ENCODE measurements around the gene TMPRSS7.
A peak's percentile ranks its signal among the peaks of the same experiment; 100 is the strongest.

Gene TMPRSS7

GRCh38 chr3:111998636-111999483 lies 35.7 kb upstream of the TMPRSS7 start, which contains the start of gene TAGLN3:
Gene TAGLN3, plus strand, starts transcription at chr3:111998922. Its CDS starts 501 bp downstream, at chr3:111999423.
- peak within 1 kb of the TSS; percentile 100 for H3K27ac ChIP-seq (replicated peaks; ENCODE audit: low read length)
- H3K18ac ChIP-seq (ENCODE audit: low read length), result peak within 1 kb of the TSS; percentile 99
- H2AFZ ChIP-seq (ENCODE audit: low read length), result peak within 1 kb of the TSS; percentile 41
- H3K36me3 ChIP-seq (replicated peaks in 1 of 2; ENCODE audit: control insufficient read depth in 2 of 2, insufficient read depth in 2 of 2, low read length in 2 of 2), result peaks cover 8 to 41% of the 10 kb centered on the region in 2 donors
- H3K4me1 ChIP-seq (ENCODE audit: control insufficient read depth in 2 of 2, insufficient read depth in 1 of 2, low read depth in 1 of 2, low read length in 2 of 2), result peaks cover 27 to 48% of the 10 kb centered on the region in 2 donors
- H2BK15ac ChIP-seq (ENCODE audit: low read length), result peak within 1 kb of the TSS; percentile 95
- peak within 1 kb of the TSS; percentile 47 for H2AK5ac ChIP-seq (ENCODE audit: low read depth, low read length)
- peak within 1 kb of the TSS; percentile 89 to 97 for H3K4me3 ChIP-seq (ENCODE audit: low read length in 2 of 2)
- H3K9ac ChIP-seq (ENCODE audit: low read depth, low read length, poor library complexity), result peak within 1 kb of the TSS; percentile 92
- H3K4ac ChIP-seq (ENCODE audit: low read length), result peak within 1 kb of the TSS; percentile 79
- no peak within 1 kb of the TSS for H4K8ac ChIP-seq (ENCODE audit: low read depth, low read length)
- H4K91ac ChIP-seq (ENCODE audit: low read depth, low read length, poor library complexity), result no peak within 1 kb of the TSS
- peaks cover 6% of the 10 kb centered on the region for H3K79me1 ChIP-seq (ENCODE audit: low read depth, low read length)
- no peaks in the 10 kb centered on the region for H3K9me3 ChIP-seq (replicated peaks in 1 of 2; ENCODE audit: control insufficient read depth in 2 of 2, insufficient read depth in 1 of 2, low read depth in 1 of 2, low read length in 2 of 2)
- WGBS, 2 donors (ENCODE audit: extremely low coverage in 2 of 2, insufficient read length in 2 of 2, insufficient replicate concordance in 1 of 2), result no CpG with 5 or more reads among the region's 30 CpGs
- no peak within 1 kb of the TSS for H3K14ac ChIP-seq (ENCODE audit: low read length)
- no peak within 1 kb of the TSS for H3K23ac ChIP-seq (ENCODE audit: low read depth, low read length, poor library complexity)
- peak; percentile 95 for DNase-seq (ENCODE audit: low spot score)
- no peak within 1 kb of the TSS for H2BK12ac ChIP-seq (ENCODE audit: low read length)
- peak within 1 kb of the TSS; percentile 84 for H2BK120ac ChIP-seq (ENCODE audit: low read depth, low read length)
- H3K27me3 ChIP-seq (ENCODE audit: control insufficient read depth in 3 of 3, insufficient read depth in 3 of 3, low read depth in 1 of 3, low read length in 3 of 3), result no peaks in the 10 kb centered on the region
- peak within 1 kb of the TSS; percentile 66 for H3K4me2 ChIP-seq (ENCODE audit: insufficient read depth, low read length, poor library complexity, severe bottlenecking)
- peak within 1 kb of the TSS; percentile 84 for H2BK5ac ChIP-seq (ENCODE audit: low read length)

GRCh38 chr3:111999484-112000324 lies 34.8 kb upstream of the TMPRSS7 start:
- no peak overlapping the region for H4K8ac ChIP-seq (ENCODE audit: low read depth, low read length)
- no peak overlapping the region for H3K23ac ChIP-seq (ENCODE audit: low read depth, low read length, poor library complexity)
- peak overlapping the region; percentile 89 to 97 for H3K4me3 ChIP-seq (ENCODE audit: low read length in 2 of 2)
- H2BK12ac ChIP-seq (ENCODE audit: low read length), result no peak overlapping the region
- H2BK120ac ChIP-seq (ENCODE audit: low read depth, low read length), result peak overlapping the region; percentile 84
- peak overlapping the region; percentile 95 for H2BK15ac ChIP-seq (ENCODE audit: low read length)
- peak overlapping the region; percentile 100 for H3K27ac ChIP-seq (replicated peaks; ENCODE audit: low read length)
- no peaks in the 10 kb centered on the region for H3K27me3 ChIP-seq (ENCODE audit: control insufficient read depth in 3 of 3, insufficient read depth in 3 of 3, low read depth in 1 of 3, low read length in 3 of 3)
- H2AFZ ChIP-seq (ENCODE audit: low read length), result peak overlapping the region; percentile 41
- H4K91ac ChIP-seq (ENCODE audit: low read depth, low read length, poor library complexity), result no peak overlapping the region
- peak overlapping the region; percentile 92 for H3K9ac ChIP-seq (ENCODE audit: low read depth, low read length, poor library complexity)
- DNase-seq (ENCODE audit: low spot score), result no peak
- peak overlapping the region; percentile 47 for H2AK5ac ChIP-seq (ENCODE audit: low read depth, low read length)
- no peaks in the 10 kb centered on the region for H3K9me3 ChIP-seq (replicated peaks in 1 of 2; ENCODE audit: control insufficient read depth in 2 of 2, insufficient read depth in 1 of 2, low read depth in 1 of 2, low read length in 2 of 2)
- H3K4me2 ChIP-seq (ENCODE audit: insufficient read depth, low read length, poor library complexity, severe bottlenecking), result peak overlapping the region; percentile 66
- H3K14ac ChIP-seq (ENCODE audit: low read length), result no peak overlapping the region
- peak overlapping the region; percentile 84 for H2BK5ac ChIP-seq (ENCODE audit: low read length)
- H3K79me1 ChIP-seq (ENCODE audit: low read depth, low read length), result peaks cover 6% of the 10 kb centered on the region
- peaks cover 8 to 50% of the 10 kb centered on the region in 2 donors for H3K36me3 ChIP-seq (replicated peaks in 1 of 2; ENCODE audit: control insufficient read depth in 2 of 2, insufficient read depth in 2 of 2, low read length in 2 of 2)
- no CpG with 5 or more reads among the region's 19 CpGs for WGBS, 2 donors (ENCODE audit: extremely low coverage in 2 of 2, insufficient read length in 2 of 2, insufficient replicate concordance in 1 of 2)
- peaks cover 31 to 50% of the 10 kb centered on the region in 2 donors for H3K4me1 ChIP-seq (ENCODE audit: control insufficient read depth in 2 of 2, insufficient read depth in 1 of 2, low read depth in 1 of 2, low read length in 2 of 2)
- H3K18ac ChIP-seq (ENCODE audit: low read length), result peak overlapping the region; percentile 99
- H3K4ac ChIP-seq (ENCODE audit: low read length), result peak overlapping the region; percentile 79

- WGBS, 2 donors (ENCODE audit: extremely low coverage in 2 of 2, insufficient read length in 2 of 2, insufficient replicate concordance in 1 of 2), result no CpG with 5 or more reads among the region's 5 CpGs
- Histone ChIP-seq H3K4ac (ENCODE audit: low read length) (no peak overlapping the region), H2BK12ac (ENCODE audit: low read length) (no peak overlapping the region), H3K9me3 (replicated peaks in 1 of 2; ENCODE audit: control insufficient read depth in 2 of 2, insufficient read depth in 1 of 2, low read depth in 1 of 2, low read length in 2 of 2) (no peaks in the 10 kb centered on the region), H4K91ac (ENCODE audit: low read depth, low read length, poor library complexity) (no peak overlapping the region), H2BK5ac (ENCODE audit: low read length) (no peak overlapping the region), H3K36me3 (replicated peaks in 1 of 2; ENCODE audit: control insufficient read depth in 2 of 2, insufficient read depth in 2 of 2, low read length in 2 of 2) (peaks cover 11 to 56% of the 10 kb centered on the region in 2 donors), H3K4me3 (ENCODE audit: low read length in 2 of 2) (peak overlapping the region; percentile 69 to 97), H2AK5ac (ENCODE audit: low read depth, low read length) (no peak overlapping the region), H3K23ac (ENCODE audit: low read depth, low read length, poor library complexity) (no peak overlapping the region), H2AFZ (ENCODE audit: low read length) (no peak overlapping the region), H3K4me2 (ENCODE audit: insufficient read depth, low read length, poor library complexity, severe bottlenecking) (peak overlapping the region; percentile 63), H3K18ac (ENCODE audit: low read length) (peak overlapping the region; percentile 5), H3K27me3 (ENCODE audit: control insufficient read depth in 3 of 3, insufficient read depth in 3 of 3, low read depth in 1 of 3, low read length in 3 of 3) (no peaks in the 10 kb centered on the region), H3K14ac (ENCODE audit: low read length) (no peak overlapping the region), H3K9ac (ENCODE audit: low read depth, low read length, poor library complexity) (peak overlapping the region; percentile 71), H2BK120ac (ENCODE audit: low read depth, low read length) (no peak overlapping the region), H2BK15ac (ENCODE audit: low read length) (no peak overlapping the region), H3K27ac (replicated peaks; ENCODE audit: low read length) (peak overlapping the region; percentile 100), H3K4me1 (ENCODE audit: control insufficient read depth in 2 of 2, insufficient read depth in 1 of 2, low read depth in 1 of 2, low read length in 2 of 2) (peaks cover 32 to 52% of the 10 kb centered on the region in 2 donors), H3K79me1 (ENCODE audit: low read depth, low read length) (peaks cover 7% of the 10 kb centered on the region), H4K8ac (ENCODE audit: low read depth, low read length) (no peak overlapping the region)
- DNase-seq (ENCODE audit: low spot score), result no peak
Observed at GRCh38 chr3:112000367-112000771, 34.2 kb upstream of the TMPRSS7 start.

Data from neuronal stem cell (in vitro differentiated cells).